ENCODE data around the gene RHBDF2. TPM values are rescaled to one million over a fixed set of nuclear protein-coding genes. Genes with fewer than 3 reads are reported as not detected.

Gene RHBDF2
- total RNA-seq, 1 donor from 2014 or later: 43.2 TPM

- intact Hi-C loops (cut with micrococcal nuclease): loop anchor here (5.0 kb wide), 1 partner anchor 155 kb away; no protein-coding TSS in a partner anchor
These were observed 33.9 kb downstream of the RHBDF2 start, which contains the start of gene AANAT for GRCh38 chr17:76467366-76467765. Gene AANAT (plus strand): TSS chr17:76467603. CDS start chr17:76468747, 1,144 bp downstream.

GRCh38 chr17:76466775-76467130, 34.5 kb downstream of the RHBDF2 start:
- intact Hi-C loops (cut with micrococcal nuclease): loop anchor here (1.0 to 5.0 kb wide), 3 partner anchors 40 to 156 kb away; no protein-coding TSS in a partner anchor

- intact Hi-C loops (cut with micrococcal nuclease): no loop called here
These were observed 38.5 kb downstream of the RHBDF2 start for GRCh38 chr17:76462556-76463290.

DNA sequence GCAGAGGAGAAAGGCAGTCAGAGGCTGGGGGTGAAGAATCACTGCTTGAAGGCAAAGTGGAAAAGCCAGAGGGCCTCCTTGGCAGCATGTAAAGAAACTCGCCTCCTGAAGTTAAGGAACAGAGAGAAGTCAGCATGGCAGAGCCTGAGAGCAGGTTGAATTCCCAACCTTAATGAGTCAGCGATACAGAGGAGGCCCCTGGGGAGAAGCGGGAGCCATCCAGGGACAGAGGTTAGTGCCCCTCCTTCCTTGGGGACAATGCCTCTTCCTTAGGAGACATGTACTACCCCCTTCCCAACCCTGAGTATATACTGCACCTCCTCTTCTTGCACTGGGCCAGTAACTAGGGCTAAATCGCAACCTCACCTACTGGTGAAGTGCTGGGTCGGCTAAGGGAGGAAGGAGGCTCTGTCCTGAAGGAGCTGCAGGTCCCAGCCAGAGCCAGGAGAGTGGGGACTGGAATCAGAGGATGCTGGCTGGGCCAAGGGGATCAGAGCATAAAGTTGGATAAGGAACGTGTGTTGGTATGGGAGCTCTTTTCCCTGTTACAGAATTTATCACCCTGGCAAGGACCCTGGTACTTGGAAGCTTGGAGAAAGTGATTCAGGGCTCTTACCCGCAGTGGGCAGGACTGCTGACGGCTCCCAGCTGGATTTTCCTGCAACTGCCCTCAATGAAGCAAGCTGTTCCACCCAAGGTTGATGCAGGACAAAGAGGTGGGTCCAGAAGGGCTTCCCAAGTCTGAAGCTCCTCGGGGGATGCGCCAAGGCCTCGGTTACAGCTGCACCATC, 39.3 kb downstream of the RHBDF2 start:
- intact Hi-C loops (cut with micrococcal nuclease): no loop called here

DNA sequence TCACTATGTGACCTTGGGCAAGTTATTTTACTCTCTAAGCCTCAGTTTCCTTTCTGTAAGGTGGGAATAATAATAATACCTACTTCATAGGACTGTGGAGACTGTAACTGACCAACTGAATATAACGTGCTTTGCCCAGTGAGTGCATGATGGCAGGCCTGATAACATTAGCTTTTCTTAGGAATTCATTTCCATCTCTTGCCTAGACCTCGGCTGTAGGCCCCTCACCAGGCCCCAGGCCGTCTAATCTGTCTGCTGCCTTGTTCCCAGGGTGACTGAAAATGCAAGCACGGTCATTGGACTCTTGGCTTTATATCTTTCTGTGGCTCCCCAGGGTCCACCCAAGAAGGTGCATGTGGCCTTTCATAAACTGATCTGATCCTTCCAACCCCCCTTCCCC, 41.5 kb downstream of the RHBDF2 start:
- intact Hi-C loops (cut with micrococcal nuclease): no loop called here

GRCh38 chr17:76458580-76459490, 42.4 kb downstream of the RHBDF2 start:
- intact Hi-C loops (cut with micrococcal nuclease): no loop called here

DNA sequence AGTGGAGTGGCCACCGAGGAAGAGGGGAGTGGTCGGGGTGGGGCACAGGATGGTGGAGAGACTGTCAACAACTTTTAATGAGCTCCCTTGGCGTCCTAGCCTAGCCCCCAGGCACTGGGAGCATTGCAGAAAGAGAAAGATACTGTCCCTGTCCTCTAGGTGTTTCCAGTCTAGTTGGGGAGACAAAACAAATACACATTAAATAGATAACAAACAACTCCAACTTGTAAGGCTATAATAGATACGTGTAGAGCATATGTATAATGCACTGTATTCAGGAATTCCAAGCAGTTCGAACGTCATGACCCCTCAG, 47.8 kb downstream of the RHBDF2 start:
- intact Hi-C loops (cut with micrococcal nuclease): loop anchor here (1.0 to 5.0 kb wide), 3 partner anchors 48 to 218 kb away; partner anchors contain the start of gene RHBDF2

GRCh38 chr17:76452660-76453430, 48.4 kb downstream of the RHBDF2 start, which contains the start of gene UBE2O:
Gene UBE2O (minus strand): TSS chr17:76453152. CDS start chr17:76453141, 11 bp downstream.
- intact Hi-C loops (cut with micrococcal nuclease): loop anchor here (1.0 to 5.0 kb wide), 3 partner anchors 48 to 218 kb away; partner anchors contain the start of gene RHBDF2

- intact Hi-C loops (cut with micrococcal nuclease): loop anchor here (5.0 kb wide), 1 partner anchor 105 kb away; no protein-coding TSS in a partner anchor
These were observed 49.0 kb downstream of the RHBDF2 start for GRCh38 chr17:76452127-76452659.

GRCh38 chr17:76451506-76451905, 49.7 kb downstream of the RHBDF2 start:
- intact Hi-C loops (cut with micrococcal nuclease): loop anchor here (5.0 kb wide), 1 partner anchor 106 kb away; no protein-coding TSS in a partner anchor

GRCh38 chr17:76449126-76449525, 52.1 kb downstream of the RHBDF2 start:
- intact Hi-C loops (cut with micrococcal nuclease): no loop called here

GRCh38 chr17:76447931-76448652, 53.1 kb downstream of the RHBDF2 start:
- intact Hi-C loops (cut with micrococcal nuclease): no loop called here

GRCh38 chr17:76446449-76447231, 54.6 kb downstream of the RHBDF2 start:
- intact Hi-C loops (cut with micrococcal nuclease): no loop called here

DNA sequence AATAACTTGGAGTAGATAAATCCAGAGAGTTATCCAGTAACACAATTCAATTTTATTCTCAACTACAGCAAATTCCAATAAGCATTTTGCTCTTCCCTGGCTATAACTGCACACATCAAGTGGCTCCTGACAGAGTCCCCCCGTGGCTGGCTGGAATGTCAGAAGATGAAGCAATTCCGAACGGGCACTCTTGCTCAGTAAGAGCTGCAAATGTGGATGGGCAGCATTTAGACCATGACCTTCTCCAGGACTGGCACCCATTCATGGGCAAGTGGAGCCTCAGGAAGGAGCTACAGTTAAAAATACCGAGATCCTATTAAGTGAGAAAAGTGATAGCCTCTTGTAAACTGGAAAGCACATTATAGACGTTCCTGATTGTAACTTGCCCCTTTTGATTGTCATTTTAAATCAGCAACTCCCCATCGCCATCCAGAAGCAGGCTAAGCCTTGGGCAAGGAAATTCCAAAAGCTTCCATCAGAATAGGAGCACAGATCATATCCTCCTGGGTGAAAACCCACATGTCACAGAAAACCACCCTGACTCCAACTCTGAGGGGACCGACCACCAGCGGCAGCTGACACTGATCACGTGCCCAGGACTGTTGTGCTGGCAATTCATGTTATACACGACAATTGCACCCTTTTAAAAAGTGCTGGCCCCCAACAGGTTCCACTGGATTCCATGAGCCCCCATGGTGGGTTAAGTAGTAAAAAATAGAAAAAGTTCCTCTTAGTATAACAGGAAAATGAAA, 55.4 kb downstream of the RHBDF2 start:
- intact Hi-C loops (cut with micrococcal nuclease): no loop called here

DNA sequence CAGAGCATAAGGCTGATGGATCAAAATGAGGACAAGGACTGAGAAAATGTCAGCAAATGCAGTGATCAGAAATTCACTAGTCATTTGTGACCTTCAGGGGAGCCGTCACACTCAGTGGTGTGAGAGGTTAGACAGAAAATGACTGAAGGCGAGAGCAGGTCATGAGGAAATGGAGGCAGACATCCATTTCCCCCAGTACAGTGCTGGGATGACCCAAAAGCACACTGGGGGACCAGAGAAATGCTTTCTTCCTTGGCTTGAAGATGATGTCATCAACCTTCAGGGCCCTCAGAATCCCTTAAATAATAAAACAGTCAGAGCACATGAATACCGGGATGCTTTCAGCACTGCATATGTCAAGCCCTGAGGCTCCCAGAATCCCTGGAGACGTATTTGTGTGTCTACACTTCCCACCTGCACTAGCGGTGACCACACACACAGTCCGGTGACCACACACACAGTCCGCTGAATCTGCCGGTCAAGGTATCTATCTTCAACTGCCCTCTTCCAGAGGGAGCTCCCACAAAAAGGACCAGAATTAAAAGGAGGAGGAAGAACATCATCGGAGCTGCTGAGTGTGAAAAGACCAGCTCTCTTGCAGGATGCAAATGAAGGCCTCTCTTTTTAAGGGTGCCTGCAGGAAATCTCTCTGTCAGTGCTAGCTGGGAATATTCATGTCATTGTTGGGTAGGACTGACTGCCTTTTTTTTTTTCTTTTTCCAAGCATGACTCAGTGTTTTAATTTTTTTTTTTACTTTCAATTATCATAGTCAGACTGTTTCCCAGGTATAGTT, 56.5 kb downstream of the RHBDF2 start:
- intact Hi-C loops (cut with micrococcal nuclease): no loop called here

- intact Hi-C loops (cut with micrococcal nuclease): no loop called here
These were observed 58.6 kb downstream of the RHBDF2 start for GRCh38 chr17:76442341-76443338.
